Frontal cortex (tissue), 4 donors: ENCODE measurements around the gene WHRN. TPM values are rescaled to one million over a fixed set of nuclear protein-coding genes. Genes with fewer than 3 reads are reported as not detected.
A peak's percentile ranks its signal among the peaks of the same experiment; 100 is the strongest.

Experiments
- DNase-seq, 2 donors: peaks; one replicate each; pipeline ENCODE4 v3.0.0; 2012; ENCODE audit warnings: low spot score in 2 of 2
- FAIRE-seq: peaks from 2 replicates; lab custom pipeline; 2012; peaks lifted over from hg19 to GRCh38; lab: Jason Lieb, UNC
- total RNA-seq: library from RNA; depleted of rRNA; stranded (reverse); fragments of >200 nt; gene quantifications from one replicate; pipeline ENCODE4 v1.2.3, GENCODE V29; 2014
- donor health status: control.
- donor health status: control.
- donor health status: control.

The WHRN gene
- total RNA-seq, 1 donor from 2014 or later = 0.41 TPM

- FAIRE-seq (no peak), DNase-seq (no peak)
Observed at GRCh38 chr9:114430457-114430856, 74.8 kb downstream of the WHRN start.

- FAIRE-seq (no peak), DNase-seq (no peak)
Observed at GRCh38 chr9:114429488-114429887, 75.8 kb downstream of the WHRN start.

GRCh38 chr9:114428466-114428865 is 76.8 kb downstream of the WHRN start:
- no peak for DNase-seq
- FAIRE-seq = no peak

DNA sequence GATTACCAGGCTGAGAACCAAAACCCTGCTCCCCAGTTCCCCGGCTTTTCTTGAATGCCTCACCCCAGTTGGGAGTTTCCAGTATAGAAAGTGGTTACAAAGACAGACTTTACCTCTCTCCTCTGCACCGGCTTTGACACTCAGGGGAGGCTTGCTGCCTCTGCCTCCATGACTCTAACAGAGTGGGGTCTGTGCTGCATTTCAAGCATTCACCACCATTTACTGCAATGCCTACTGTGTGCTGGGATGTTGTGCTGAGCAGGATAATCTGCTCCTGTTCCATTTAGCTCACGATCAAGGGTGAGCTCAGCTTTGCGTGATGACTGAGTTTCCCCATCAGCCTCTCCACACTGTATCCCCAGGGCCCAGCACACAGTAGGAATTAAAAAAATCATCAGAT is 77.6 kb downstream of the WHRN start:
- no peak for DNase-seq
- no peak for FAIRE-seq

GRCh38 chr9:114426046-114426948 is 79.0 kb downstream of the WHRN start:
- no peak for FAIRE-seq
- DNase-seq = no peak

DNA sequence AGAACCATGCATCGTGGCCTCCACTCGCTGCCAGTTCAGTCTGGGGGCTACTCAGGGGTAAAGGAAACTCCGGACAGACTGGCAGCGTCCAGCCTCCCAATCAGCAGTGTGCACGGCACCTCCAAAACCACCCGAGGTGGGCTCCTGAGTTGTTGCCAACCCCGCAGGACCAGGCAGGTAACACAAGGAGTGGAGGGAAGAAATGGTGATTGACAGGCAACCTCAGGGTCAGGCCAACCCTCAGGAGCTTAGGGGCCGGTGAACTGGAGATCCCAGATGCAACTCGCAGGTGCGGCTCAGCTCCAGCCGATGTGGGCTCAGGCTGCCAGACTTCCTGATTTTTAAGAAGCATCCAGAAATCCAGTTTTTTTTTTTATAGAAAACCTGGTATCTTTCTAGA is 80.1 kb downstream of the WHRN start:
- DNase-seq (no peak), FAIRE-seq (no peak)

DNA sequence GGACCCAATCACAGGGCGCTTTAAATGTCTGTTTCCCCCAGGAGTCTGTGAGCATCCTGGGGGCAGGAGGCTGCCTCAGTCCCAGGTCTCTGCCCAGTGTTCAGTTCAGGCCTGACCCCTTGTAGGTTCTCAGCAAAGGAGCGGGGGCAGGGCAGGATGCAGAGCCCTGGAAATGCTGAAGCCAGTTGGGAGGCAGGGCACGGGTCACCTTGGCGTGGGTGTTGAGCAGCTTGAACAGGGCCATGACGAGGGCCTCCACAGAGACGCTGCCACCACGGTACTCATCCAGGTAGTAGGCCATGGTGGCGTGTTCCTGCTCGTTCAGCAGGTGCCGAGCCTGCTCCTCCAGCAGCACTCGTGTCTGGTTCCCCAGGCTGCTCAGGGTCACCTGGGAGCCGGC is 81.1 kb downstream of the WHRN start:
- FAIRE-seq = no peak
- DNase-seq = no peak

DNA sequence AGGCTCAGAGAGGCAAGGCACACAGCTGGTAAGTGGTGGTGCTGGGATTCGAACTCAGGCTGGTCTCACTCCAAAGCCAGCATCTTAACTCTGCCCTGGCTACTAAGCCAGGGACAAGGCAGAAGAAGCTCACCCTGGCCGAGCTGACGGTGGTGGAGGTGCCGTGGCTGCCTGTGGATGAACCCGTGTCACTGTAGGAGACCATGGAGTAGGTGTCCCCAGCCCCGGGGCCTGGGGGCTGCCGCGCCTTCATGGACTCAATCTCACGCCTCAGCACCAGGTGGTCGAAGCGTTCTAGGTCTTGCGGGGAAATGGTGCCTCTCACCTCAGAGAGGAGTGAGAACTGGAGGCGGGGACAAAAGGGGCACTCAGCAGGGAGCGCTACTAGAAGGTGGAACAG is 82.1 kb downstream of the WHRN start:
- FAIRE-seq (no peak), DNase-seq (no peak)

DNA sequence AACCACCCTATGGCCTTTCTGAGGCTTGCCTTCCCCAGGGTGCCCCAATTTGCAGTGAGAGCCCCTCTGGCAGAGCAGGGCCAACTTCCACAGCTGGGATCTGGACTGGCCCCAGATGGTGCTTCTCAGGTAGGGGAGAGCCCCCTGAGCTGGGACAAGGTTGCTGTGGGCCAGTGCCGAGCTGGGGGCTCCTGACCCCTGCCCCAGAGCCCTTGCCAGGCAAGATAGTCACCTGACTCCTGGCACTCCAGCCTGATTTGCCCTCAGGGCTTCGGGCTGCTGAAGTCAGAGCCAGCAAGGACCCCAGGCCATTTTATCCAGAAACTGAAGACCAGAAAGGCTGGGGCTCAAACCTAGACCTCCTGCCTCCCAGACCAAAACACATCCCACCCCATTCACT is 84.1 kb downstream of the WHRN start:
- DNase-seq = no peak
- no peak for FAIRE-seq

GRCh38 chr9:114419796-114420195 is 85.5 kb downstream of the WHRN start:
- DNase-seq = no peak
- FAIRE-seq = no peak

DNA sequence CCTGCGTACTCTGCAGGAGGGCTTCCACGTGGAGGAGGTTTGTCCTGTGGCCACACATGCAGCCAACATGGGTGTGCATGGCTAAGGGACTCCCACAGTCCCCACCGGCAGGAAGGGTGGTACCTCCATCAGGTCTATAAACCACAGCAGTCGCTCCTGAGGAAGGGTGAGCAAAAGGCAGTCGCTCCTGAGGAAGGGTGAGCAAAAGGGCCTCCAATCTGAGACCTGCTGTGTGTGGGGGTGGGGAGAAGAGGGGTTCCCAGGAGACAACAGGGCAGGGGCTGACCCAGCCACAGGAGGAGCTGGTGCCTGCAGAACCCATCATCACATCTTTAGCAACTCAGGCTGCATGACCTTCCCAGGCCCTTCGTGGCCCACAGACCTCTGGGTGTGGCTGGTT is 87.2 kb downstream of the WHRN start:
- FAIRE-seq = no peak

DNA sequence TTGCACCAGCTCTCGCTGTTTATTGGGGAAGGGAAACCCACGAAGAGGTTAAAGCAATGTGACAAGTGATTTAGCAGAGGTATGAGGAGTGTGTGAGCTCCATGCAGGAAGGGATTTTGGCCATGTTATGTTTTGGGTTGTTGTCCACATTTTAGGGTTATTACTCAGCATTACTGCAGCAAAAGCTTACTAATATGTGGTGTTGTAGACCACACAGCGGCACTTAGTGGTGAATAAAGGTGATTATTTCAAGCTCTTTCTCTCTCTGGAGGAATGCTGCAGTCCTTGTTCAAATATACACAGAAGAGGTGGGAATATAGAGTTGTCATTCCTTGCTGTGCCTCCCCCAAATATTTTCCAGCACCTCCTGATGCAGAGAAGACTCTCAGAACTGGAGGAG is 87.8 kb downstream of the WHRN start:
- FAIRE-seq (no peak), DNase-seq (no peak)

More for the DNA sequence above, 87.2 kb downstream of the WHRN start:
- DNase-seq = no peak

DNA sequence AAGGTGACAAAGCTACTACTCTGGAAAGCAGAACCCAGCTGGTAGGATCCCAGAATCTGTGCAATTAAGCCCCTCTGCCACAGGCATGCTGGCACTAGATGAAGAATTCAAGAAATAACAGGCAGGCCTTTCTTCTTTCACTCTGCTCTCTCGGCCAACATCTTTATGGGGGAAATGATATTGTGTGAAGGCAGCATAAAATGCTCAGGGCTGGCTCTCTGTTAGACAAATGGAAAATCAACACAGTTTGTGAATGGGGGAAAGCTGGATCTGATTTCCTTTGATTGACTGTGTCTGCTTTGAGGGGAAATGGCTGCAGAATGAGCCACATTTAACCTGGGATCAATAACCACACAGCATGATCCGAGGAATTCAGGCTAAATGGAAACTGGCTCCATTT is 88.4 kb downstream of the WHRN start:
- no peak for FAIRE-seq
- DNase-seq = no peak

DNA sequence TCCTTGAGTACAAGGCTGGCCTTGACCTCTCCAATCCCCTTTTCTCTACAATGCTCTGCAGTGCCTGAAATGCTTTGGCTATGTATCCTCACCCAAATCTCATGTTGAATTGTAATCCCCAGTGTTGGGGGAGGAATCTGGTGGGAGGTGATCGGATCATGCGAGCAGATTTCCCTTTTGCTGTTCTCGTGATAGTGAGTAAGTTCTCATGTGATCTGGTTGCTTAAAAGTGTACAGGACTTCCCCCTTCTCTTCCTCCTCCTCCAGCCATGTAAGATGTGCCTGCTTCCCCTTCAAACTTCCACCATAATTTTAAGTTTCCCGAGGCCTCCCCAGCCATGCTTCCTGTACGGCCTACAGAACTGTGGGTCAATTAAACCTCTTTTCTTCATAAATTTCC is 89.0 kb downstream of the WHRN start:
- no peak for DNase-seq
- FAIRE-seq = no peak

DNA sequence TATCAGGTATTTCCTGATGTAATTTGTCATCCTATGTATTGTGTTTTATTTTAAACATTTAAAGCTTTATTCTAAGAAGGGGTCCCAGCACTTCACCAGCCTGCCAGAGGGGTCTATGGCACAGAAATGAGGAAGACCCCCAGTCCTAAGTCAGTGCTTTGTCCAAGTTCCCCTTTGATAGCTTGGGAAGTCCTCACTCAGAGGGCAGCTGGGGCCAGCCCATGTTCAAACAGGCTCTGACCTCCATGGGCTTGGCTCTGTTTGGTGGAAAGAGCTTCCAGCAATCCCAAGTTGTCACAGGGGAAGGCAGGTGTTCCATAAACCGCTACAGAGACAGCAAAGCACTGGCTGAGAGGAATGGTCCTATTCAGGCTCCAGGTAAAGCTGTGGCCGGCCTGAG is 90.9 kb downstream of the WHRN start:
- DNase-seq (no peak), FAIRE-seq (no peak)

GRCh38 chr9:114413861-114414301 is 91.4 kb downstream of the WHRN start:
- FAIRE-seq (no peak), DNase-seq (peak in 1 of 2 donors; percentile 38)

- no peak for DNase-seq
Observed at GRCh38 chr9:114412048-114412683, 93.1 kb downstream of the WHRN start.

GRCh38 chr9:114411452-114411851 is 93.8 kb downstream of the WHRN start:
- no peak for FAIRE-seq
- DNase-seq = no peak

More at GRCh38 chr9:114412048-114412683, 93.1 kb downstream of the WHRN start:
- no peak for FAIRE-seq

- FAIRE-seq (no peak), DNase-seq (no peak)
Observed at GRCh38 chr9:114410910-114411309, 94.4 kb downstream of the WHRN start.

- DNase-seq (no peak), FAIRE-seq (no peak)
Observed at GRCh38 chr9:114409842-114410241, 95.4 kb downstream of the WHRN start.

DNA sequence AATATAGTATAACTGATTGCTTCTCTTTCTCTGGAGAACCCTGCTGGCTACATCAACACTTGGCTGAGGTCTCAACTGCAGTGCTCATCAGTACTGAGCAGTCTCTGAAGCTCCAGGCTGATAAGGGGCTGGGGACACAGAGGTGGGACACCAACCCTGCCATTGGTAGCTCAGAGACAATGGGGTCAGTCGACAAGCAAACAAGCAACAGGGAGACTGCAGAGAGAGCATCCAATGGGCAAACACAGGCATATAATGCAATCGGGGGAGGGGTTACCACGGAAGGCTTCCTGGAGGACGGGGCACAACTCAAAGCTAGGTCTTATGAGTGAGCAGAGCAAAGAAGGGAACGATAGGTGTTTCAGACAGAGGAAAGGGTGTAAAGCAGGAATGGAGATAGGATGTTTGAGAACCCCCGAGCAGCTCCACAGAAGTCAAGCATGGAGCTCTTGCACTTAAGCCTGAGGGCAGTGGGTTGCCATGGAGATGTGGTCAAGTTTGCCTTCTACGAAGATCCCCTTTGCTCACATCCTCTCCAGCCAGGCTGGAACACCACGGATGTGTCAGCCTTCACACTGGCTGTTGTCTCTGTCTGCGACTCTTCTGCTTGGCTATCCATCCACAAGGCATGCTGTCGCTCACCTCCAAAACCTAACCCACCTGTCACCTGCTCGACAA is 96.0 kb downstream of the WHRN start:
- no peak for FAIRE-seq
- no peak for DNase-seq
